HTERT RPE-1 (cell line): ENCODE data around the gene TFEB.

Experiments used
- in situ Hi-C: fragments of 300-500 bp; cut with MboI; formaldehyde crosslinking; loops from 4 replicates; pipeline ENCODE4 v1.14.3; 2020; ENCODE audit warnings: low sequenced_read_pairs

Gene TFEB

DNA sequence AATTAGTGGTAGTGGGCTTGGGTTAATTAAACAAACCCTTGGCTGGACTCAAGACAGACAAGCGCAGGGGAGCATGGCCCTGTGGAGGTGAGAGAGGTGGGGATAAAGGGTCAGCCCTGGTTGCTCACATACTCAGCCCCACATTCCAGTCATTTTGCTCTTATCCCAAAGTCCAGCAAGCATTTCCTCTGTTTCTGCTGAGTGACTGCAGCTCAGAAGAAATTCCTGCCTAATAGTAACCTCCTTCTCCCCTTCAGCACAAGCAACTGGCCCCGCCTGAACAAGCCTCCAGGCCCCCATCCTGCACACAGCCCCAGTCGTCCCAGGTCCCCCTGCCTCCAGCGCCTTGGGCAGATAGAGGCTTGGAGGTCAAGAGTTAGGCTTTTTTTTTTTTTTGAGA lies 3.6 kb upstream of the TFEB start:
- in situ Hi-C loops = no loop called here

DNA sequence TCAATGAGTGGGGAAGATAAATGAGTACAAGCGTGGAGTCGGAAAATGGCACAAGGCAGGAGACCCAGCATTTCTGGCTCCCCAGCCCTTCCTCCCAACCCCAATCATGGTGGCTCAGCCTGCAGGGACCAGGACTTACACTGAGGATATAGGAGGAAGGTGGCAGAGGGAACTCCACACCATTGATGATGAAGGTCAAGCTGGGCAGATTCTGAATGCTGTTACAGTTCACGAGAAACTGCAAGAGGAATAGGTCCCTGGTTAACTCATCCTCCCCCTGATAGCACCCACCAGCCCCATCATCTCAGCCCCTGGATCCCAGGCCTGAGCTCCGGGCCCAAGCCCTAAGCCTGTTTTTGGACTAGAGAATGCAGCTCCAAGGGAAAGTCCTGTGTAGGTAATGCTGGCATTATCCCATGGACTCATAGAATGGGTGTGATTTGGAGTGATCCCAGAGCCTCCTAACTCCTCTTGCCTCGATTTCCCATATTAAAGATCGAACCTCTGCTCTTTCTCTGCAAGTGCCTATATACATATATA lies 2.3 kb upstream of the TFEB start:
- in situ Hi-C loops = no loop called here

DNA sequence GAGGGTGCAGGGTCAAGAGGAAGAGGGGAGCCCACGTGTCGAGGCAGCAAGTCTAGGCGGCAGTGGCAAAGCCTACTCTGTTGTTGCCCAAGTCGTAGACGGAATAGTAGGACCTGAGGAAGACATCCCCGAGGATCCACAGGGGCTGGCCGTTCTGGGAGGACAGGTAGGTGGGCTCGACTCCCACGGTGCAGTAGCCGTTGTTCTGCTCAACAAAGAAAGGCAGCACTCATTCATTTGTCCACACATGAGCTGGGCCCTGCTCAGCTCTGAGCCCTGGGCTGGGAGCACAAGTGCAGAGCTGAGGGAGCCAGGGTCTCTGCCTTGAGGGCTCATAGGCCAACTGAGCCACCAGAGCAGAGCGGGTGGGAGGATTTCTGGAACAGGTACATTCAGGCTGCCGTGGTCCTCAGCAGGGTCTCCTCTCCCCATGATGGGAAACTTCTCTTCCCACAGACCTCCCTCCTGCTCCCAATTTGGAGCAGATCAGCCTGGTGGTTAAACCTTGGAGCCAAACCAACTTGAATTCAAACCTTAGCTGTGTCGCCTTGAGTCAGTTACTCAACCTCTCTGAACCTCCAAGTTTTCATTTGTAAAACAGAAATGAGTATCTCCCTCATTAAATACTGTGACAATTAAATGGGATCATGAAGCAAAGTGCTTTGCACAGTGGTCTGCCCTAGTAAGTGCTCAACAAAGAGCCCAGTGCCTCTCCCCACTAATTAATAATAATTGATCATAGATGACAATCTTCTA lies 1.6 kb upstream of the TFEB start:
- in situ Hi-C loops = no loop called here

GRCh38 chr6:41736186-41736733 lies 852 bp upstream of the TFEB start:
- in situ Hi-C loops = no loop called here

DNA sequence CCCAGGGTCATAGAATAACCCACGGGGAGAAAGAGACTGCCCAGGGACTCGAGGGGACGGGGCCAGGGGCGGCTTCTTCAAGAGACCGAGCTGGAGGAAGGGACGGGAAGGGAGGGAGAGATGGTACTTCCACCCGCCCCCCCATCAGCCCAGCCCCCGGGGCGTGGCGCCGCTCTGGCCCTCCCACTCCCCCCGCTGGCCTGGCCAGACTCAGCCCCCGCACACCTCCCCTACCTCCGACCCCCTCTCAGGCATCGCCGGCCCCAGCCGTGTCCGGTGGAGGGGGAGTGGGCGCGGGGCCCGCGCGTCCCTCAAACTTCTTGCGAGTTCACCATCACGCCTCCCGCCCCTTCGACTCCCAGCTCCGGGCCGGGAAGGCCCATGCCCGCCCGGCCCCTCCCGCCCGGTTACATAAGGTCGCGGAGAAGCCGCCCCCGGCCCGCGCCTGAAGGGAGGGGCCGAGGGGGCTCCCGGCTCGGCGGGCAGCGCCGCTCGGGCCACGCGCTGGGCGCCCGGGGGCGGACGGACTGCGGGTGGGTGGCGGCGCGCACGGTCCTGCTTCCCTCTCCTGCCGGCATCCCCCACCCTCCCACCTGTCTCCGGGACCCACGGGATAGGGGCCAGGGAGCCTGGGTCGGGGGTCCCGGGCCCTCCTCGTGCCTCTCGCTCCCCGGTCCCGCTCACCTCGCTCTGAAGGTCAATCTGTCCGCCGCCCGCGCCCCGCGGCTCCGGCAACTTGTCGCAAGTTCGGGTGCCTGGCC lies 562 bp downstream of the TFEB start:
- in situ Hi-C loops = no loop called here

DNA sequence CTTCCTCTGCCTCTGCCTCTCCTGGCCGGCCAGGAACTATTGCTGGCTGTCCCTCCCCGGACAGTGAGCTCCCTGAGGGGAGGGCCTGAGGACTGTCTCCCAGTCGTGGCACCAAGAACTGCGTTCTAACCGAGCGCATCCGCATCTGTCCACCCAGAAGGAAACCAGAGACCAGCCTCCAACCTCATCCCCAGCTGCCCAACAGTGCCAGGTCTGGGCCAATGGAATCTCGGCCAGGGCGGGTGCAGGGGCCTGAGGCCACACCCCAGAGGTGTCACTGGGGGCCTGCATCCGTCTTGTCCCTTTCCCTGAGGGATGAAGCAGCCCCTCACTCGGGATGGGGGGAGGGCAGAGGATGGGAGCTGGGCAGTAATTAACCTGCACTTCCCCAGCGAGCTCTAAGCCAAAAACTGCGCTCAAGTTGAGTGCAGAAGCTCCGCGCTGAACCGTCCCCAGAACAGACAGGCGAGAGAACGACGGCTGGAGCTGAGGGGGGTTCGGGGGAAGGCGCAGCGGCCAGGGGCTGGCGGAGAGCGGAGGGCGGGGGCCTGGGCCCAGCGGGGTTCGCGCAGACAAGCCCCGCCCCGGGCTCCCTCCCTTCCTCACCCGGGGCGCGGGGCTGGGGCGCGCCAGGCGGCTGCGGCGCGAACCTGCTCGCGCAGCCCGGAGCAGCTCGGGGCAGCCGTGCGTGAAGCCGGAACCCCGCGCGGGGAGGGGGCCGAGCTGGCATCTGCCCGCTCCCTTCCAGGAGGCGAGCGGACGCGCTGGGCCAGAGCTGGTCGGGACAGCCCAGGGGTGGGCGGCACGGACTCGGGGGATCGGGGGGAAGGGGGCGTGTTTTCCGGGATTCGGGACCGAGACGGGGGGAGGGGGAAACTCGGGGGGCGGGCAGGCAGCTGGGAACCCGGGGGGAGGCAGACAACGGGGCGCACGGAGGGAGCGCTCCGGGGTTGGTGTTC lies 1.4 kb downstream of the TFEB start:
- in situ Hi-C loops = no loop called here

DNA sequence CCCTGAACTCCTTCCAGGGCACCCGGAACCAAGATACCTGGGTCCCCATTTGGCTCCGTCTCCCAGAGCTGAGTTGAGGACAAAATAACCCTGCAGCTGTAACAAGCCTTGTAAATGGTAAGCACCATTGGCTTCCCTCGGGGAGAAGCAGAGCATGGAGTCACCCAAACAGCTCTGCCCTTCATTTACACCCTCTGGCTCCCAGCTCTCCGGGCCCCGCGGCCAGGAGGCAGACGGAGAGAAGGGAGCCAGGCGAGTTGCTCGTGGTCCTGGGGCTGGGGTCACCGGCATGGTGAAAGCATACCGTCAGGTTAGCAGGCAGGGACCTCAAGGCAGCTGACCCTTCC lies 2.1 kb downstream of the TFEB start:
- in situ Hi-C loops = no loop called here

DNA sequence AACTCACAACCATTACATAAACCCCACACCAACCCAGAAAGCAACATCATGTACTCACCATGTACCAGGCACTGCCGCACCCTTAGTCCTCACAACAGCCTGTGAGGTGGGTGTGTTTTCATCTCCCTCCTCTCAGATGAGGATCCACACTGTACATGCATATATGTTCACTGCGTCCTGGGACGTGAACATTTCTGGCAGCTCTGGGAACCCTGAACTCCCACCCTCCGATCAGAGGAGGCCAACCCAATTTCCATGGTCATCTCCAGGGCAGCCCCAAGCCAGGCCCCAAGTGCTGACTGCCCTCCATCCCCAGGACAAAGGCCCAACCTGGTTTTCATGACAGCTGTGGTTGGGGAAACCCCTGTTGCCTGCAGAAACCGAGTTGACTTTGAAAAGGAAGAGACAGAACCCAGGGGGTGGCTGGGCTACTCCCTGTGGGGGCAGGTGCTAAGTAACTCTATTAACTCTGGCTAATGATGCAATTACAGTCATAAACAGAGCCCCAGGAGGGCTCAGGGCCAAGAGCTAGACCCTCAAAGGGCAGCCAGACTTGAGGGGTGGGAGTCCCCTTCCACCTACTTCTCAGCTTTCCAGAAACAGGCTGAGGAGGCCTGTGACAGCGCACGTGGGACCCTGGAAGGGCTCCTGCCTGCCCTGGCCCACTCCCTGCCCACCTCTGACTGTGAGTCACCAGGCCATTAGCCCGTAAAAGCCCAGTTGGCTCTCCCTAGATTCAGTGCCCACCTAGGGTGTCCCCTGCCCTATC lies 2.6 kb downstream of the TFEB start:
- in situ Hi-C loops = no loop called here

DNA sequence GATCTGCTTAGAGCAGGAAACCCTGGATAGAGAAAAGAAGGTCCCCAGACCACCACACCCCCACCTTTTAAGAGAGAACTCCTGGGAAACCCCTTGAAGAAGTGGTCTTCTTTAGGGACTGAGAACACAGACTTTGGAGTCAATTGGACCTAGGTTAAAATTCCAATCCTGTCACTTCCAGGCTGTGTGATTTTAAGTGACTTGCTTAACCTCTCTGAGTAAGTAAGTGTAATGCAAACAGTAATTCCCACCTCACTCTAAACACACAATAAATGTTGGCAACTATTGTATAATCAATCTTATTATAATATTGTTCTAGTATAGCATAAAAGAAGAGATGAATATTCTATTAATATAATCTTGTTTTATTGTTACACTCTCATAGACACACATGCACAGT lies 3.3 kb downstream of the TFEB start:
- in situ Hi-C loops = no loop called here

- in situ Hi-C loops = no loop called here
Measured at GRCh38 chr6:41731561-41732086, 3.8 kb downstream of the TFEB start.

DNA sequence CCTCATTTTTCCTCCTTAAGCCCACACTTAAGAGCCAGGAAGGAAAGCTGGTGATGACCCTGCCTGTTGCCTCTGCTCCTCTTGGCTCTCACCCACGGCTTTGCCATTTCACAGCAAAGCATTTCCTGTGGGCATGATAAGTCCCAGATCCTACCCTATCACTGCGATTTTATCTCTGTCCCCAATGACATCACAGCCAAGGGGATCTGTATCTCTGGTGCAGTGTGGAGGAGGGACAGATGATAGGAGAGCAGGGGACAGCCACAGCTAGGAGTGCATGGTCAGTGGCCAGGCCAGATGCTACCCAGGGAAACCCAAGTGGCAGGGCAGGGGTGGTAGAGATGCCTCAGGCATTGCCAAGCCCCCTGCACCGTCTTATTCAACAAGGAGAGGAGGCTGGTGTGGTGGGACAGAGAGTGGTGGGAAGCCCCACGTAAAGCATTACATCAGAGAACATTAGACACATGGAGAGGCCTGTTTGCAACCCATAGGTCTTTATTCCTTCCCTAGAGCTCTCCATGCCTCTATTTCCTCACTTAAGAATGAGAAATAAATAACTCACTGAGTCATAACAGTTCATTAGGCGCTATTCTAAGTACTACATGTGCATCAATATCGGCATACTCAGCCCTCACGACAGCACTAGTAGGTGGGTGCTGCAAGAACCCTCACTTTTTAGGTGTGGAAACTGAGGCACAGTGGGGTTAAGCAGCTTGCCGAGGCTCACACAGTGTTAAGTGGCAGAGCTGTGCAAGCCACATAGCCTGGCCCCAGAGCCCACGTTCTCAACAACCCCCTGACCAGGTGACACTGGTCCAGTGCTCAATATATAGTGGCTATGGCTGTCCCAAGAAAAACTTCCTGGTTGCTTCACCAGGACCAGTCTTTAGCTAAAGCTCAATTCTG lies 4.6 kb downstream of the TFEB start:
- in situ Hi-C loops = no loop called here

DNA sequence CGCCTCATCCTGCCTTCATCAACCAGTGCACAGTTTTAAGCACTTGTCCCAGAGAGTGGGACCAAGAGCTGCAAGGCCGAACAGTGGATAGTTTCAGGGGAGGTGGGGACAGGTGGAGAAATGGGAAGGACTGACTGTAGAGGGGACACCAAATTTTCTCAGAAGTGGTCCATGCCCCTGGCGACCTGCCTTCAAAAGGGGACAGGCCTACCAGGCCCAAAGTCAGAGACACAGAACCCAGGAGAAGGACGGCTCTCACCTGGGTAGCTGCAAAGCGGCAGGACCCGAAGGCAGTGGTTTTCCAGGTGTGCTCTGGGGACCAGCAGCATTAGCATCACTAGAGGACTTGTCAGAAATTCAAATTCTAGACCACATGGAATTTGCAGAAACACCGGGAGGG lies 5.8 kb downstream of the TFEB start:
- in situ Hi-C loops = no loop called here

DNA sequence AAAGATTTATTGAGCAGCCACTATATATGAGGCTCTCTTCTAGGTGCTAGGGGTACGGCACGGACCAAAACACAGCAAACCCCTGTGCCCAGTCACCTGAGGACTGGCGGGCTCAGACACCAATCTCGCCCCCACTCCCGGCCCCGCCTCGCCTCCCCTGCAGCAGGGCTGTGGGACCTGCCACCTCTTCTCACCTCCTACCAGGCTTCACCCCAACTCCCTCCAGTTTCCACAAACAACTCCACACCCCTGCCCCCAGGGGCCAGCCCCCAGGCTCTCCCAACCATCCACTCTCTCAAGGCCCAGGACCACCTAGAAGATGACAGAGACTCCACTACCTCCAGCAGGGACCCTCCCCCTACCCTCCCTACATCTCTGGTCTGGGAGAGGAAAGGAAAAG lies 6.5 kb downstream of the TFEB start:
- in situ Hi-C loops = no loop called here

GRCh38 chr6:41728073-41728936 lies 7.1 kb downstream of the TFEB start:
- in situ Hi-C loops = no loop called here

- in situ Hi-C loops = no loop called here
Measured at GRCh38 chr6:41727705-41728072, 7.7 kb downstream of the TFEB start.

DNA sequence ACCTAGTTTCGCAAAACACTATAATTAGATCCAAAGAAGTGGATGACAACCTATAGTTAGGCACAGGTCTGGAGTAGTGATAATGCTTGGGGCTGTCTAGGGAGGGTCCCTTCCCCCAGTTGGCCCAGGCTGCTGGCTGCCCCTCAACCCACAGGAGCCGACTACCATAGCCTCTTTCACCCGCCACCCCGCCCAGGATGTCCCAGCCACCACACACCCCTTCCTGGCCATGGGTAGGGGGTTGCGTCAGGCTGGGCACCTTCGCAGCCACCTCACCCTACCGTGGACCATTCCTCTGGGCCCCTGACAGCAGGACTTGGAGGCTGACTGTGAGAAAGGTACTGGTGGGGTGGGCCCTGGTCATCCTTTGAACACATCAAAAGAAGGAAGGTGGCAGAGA lies 8.5 kb downstream of the TFEB start:
- in situ Hi-C loops = no loop called here

DNA sequence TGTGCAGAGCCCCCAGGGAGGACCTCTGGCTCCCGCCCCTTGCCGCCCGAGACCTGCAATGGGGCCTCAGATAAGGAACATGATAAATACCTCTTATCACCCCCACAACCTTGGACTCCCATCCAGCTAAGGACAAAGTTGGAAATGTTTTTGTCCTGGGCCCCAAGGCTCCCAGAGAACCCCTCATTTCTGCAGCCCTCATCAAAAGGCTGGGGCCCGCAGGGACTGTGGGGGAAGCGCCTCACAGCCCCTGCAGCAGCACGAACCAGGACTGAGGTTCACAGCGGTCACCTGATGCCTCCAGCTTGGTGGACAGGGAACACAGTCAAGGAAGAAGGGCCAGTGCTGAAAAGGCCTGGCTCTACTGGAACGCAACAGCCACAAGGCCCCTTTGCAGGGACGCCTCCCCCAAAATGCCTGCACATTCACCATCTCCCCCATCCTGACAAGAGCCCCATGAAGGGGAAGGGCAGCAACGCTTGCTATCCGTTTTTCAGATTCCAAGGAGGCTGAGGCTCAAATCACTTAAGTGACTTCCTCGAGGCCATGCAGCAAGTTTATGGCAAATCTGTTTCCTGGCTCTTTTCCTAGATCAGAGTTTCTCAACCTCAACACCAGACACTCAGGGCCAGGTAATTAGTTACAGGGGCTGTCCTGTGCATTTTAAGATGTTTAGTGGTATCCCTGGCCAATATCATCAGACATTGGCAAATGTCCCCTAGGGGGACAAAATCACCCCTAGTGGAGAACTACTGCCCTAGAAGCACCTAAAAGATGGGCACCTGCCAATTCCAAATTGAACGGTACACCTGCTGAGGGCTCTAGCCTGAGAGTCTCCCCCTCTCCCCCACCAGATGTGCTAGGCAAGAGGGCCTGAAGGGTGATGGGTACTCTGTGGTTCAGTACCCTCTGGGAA lies 10.6 kb downstream of the TFEB start:
- in situ Hi-C loops = no loop called here
